OCI-LY7 (cell line): ENCODE data around the gene HRH3.

Experiments used
- CTCF ChIP-seq: fragments of 200-600 bp; sonication (generic); conservative IDR thresholded peaks from 2 replicates; pipeline ENCODE4 v1.5.1; 2014; ENCODE audit warnings: mild to moderate bottlenecking, antibody characterized with exemption, low read length, moderate library complexity, mixed read lengths
- EZH2phosphoT487 ChIP-seq: fragments of 200-600 bp; sonication (generic); IDR thresholded peaks from 2 replicates; pipeline ENCODE4 v1.6.1; 2018; ENCODE audit warnings: low read depth, borderline replicate concordance, mild to moderate bottlenecking, mixed run types, antibody characterized with exemption, low read length, moderate library complexity, mixed read lengths

- TF ChIP-seq CTCF (no peak), EZH2phosphoT487 (no peak)
Observed at GRCh38 chr20:62197311-62197710, 22.8 kb downstream of the HRH3 start.
